ENCODE data around the gene PIP.
"Not testable (repeated sequence)": the region's sequence is repeated elsewhere in the genome, so short reads cannot be mapped to it uniquely, and the experiment has no call there.

Gene PIP

DNA sequence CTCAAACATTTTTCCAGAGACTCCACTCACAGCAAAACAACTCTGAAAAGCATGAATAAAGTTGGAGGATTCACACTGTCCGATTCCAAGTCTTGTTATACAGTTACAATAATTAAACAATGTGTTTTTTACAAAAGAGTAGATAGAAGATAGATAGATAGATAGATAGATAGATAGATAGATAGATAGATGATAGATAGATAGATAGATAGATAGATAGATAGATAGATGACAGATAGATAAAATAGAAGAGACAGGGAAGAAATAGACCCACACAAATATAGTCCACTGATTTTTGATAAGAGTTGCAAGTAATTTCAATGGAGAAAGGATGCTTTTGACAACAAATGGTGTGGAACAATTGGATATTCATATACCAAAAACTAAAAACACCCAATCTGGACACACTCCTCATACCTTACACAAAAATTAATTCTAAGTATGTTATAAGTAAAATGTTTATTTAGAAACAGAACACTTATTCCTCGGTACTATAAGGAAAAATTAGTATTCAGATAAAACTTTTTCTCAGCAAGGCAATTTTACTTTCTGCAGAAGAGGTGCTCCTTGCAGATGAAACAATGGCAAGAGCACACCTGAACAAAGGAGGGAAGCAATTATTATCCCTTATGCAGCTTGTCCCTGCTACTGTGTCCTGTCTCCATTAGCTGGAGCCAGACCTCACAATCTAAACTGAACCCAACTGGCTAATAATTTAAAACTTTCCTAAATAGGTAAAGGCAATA is 45.7 kb downstream of the PIP start:
- DNase-seq (ENCODE audit: low read depth), result no peak

DNA sequence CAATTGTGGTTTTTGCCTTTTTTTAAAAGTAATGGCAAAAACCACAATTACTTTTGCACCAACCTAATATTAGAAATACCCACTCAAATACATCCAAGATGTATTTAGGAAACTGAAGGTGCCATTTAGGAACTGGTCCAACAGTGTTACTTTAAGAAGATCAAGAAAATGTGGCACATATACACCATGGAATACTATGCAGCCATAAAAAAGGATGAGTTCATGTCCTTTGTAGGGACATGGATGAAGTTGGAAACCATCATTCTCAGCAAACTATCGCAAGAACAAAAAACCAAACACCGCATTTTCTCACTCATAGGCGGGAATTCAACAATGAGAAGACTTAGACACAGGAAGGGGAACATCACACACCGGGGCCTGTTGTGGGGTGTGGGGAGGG is 48.9 kb downstream of the PIP start:
- DNase-seq (ENCODE audit: low read depth), result not testable (repeated sequence)

DNA sequence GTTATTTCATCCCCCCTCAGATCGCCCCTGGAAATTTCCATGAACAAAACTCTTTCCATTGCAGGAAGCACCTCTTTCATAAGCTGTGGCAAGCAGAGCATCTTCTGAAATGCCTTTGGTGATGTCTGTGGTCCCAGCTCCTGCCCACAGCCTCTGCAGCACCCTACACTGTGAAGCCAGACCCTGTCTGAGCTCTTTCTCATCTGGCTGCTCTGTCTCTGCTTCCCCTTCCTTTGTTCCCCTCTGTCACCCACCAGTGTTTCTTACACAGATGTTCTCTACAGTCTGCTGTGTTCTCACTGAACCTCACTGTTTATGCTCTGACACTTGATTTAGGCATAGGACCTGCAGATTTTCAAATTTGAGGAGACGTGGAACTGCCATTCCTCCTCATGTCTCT is 49.5 kb downstream of the PIP start:
- DNase-seq (ENCODE audit: low read depth), result no peak

DNA sequence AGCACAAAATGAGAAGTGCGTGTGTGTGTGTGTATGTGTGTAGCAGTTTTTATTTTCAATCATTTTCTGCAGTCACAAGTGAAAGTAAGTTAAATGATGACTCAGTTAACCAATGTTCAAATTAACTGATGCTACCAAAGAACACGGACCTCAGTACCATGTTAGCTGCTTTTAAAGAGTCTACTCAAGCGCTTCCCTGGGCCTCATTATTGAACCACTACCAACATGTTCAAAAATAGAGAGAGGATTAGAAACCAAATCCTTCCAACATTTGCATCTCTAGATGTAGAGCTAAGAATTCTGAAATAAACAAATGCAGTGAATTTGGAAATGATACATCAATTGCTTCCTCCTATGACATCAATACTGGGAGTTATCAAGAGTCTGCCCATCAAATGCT is 51.1 kb downstream of the PIP start, which contains the start of gene TAS2R39:
Gene TAS2R39 (plus strand): TSS at position 396 of the 400 bp plus-strand sequence. CDS start 0 bp downstream, at position 396.
- DNase-seq (ENCODE audit: low read depth), result no peak

DNA sequence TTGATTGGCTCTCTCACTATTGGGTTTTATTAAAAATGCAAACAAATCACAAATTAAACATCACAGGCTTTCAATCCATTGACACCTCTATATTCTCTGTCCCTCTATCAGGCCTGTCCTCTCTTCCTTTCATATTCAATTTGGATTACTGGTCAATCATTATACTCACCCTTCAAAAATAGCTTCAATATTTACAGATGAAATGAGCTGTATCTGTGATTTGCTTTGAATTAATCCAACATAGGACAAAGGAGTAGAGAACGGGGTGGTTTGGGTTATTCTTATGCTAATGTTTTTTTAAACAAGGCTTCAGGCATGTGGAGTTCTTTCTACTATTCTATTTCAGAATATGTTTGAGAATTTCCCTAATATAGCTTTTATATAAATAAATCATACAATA is 53.7 kb downstream of the PIP start:
- DNase-seq (ENCODE audit: low read depth), result no peak

DNA sequence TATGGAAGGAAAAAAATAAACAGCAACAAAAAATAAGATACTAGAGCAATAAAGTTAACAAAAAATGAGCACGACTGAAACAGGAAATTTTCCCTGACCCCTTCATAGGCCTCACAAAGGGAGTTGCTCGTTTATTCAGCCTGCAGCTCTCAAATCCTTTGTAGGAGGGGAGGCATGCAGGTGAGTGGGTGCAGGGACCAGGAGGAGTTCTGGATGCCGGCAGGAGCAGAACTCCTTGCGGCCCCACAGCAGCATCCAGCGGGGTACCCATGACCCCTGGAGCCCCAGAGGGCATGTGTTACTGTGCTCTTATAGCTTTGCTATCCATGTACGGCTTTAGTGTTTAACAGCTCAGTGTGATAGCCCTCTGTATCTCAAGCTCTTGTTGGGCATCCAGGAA is 57.1 kb downstream of the PIP start:
- no peak for DNase-seq (ENCODE audit: low read depth)
